Common myeloid progenitor, CD34-positive (primary cell): ENCODE data around the gene CFAP70.
"Not testable (repeated sequence)": the region's sequence is repeated elsewhere in the genome, so short reads cannot be mapped to it uniquely, and the experiment has no call there.

Source experiments
- CTCF ChIA-PET: fragments of 350-600 bp; sonication (Branson Sonifier 250); formaldehyde crosslinking; loops from one replicate; lab custom pipeline; 2021; ENCODE audit warnings: antibody characterized with exemption; lab: Charles Lee
- POLR2A ChIA-PET: fragments of 350-600 bp; sonication (Branson Sonifier 250); formaldehyde crosslinking; loops from one replicate; lab custom pipeline; 2021; ENCODE audit warnings: antibody characterized with exemption; lab: Charles Lee
- DNase-seq, 3 donors: peaks; one replicate each; pipeline versions ENCODE4 v3.0.0 to v3.0.0-alpha.2; 2013
- H3K27ac ChIP-seq, 2 experiments: 1 replicate in 1 of 2; 2 replicates in 1 of 2; pipeline ENCODE4 v1.7.0; 2013; ENCODE audit warnings: inconsistent platforms in 2 of 2, low read length in 2 of 2, mild to moderate bottlenecking in 2 of 2, low read depth in 1 of 2, moderate library complexity in 1 of 2; ENCODE audit not compliant: severe bottlenecking in 2 of 2, insufficient read depth in 1 of 2, poor library complexity in 1 of 2
- H3K27me3 ChIP-seq, 5 experiments: replicated peaks in 2 of 5; 1 replicate in 3 of 5; 2 replicates in 2 of 5; pipeline versions ENCODE4 v1.6.1 to v1.7.0; 2013; ENCODE audit warnings: low read length in 4 of 5, mild to moderate bottlenecking in 2 of 5, moderate library complexity in 2 of 5, inconsistent platforms in 1 of 5; ENCODE audit not compliant: insufficient read depth in 5 of 5, control insufficient read depth in 4 of 5
- H3K36me3 ChIP-seq, 4 experiments: 1 replicate in 2 of 4; 2 replicates in 2 of 4; pipeline versions ENCODE4 v1.6.1 to v1.7.0; 2013; ENCODE audit warnings: low read length in 3 of 4, control low read depth in 1 of 4, mild to moderate bottlenecking in 1 of 4; ENCODE audit not compliant: control insufficient read depth in 4 of 4, insufficient read depth in 4 of 4
- H3K4me1 ChIP-seq, 4 experiments: 1 replicate in 3 of 4; 2 replicates in 1 of 4; pipeline versions ENCODE4 v1.6.1 to v1.7.1; 2013; ENCODE audit warnings: low read length in 3 of 4, mild to moderate bottlenecking in 3 of 4, control low read depth in 1 of 4, inconsistent platforms in 1 of 4, moderate library complexity in 1 of 4; ENCODE audit not compliant: control insufficient read depth in 4 of 4, insufficient read depth in 4 of 4; ENCODE audit errors: control extremely low read depth in 1 of 4
- H3K4me3 ChIP-seq, 7 experiments: 1 replicate in 4 of 7; 2 replicates in 3 of 7; pipeline versions ENCODE4 v1.5.1 to v1.7.0; 2013; ENCODE audit warnings: mild to moderate bottlenecking in 7 of 7, low read length in 6 of 7, moderate library complexity in 6 of 7, inconsistent platforms in 2 of 7, low read depth in 2 of 7, control low read depth in 1 of 7; ENCODE audit not compliant: insufficient read depth in 4 of 7, control insufficient read depth in 1 of 7; ENCODE audit errors: extremely low read depth in 1 of 7
- H3K9me3 ChIP-seq, 5 experiments: 1 replicate in 4 of 5; 2 replicates in 1 of 5; pipeline versions ENCODE4 v1.6.1 to v1.7.1; 2013; ENCODE audit warnings: low read length in 4 of 5, mild to moderate bottlenecking in 2 of 5, inconsistent platforms in 1 of 5, low read depth in 1 of 5, moderate library complexity in 1 of 5; ENCODE audit not compliant: control insufficient read depth in 4 of 5, insufficient read depth in 2 of 5; ENCODE audit errors: control extremely low read depth in 1 of 5
- WGBS: methylation state at CpG from one replicate; pipeline ENCODE4 v1.1.5; 2013; ENCODE audit not compliant: insufficient coverage; 5-methylcytosine and 5-hydroxymethylcytosine counted together

The CFAP70 gene

DNA sequence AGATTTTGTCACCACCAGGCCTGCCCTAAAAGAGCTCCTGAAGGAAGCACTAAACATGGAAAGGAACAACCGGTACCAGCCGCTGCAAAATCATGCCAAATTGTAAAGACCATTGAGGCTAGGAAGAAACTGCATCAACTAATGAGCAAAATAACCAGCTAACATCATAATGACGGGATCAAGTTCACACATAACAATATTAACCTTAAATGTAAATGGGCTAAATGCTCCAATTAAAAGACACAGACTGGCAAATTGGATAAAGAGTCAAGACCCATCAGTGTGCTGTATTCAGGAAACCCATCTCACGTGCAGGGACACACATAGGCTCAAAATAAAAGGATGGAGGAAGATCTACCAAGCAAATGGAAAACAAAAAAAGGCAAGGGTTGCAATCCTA is 33.4 kb downstream of the CFAP70 start:
- H3K4me1 ChIP-seq, H3K9me3 ChIP-seq, H3K4me3 ChIP-seq, H3K27ac ChIP-seq, DNase-seq, H3K36me3 ChIP-seq, CTCF ChIA-PET, H3K27me3 ChIP-seq, POLR2A ChIA-PET: not testable (repeated sequence)
- WGBS = no CpG with 5 or more reads among the region's 4 CpGs

DNA sequence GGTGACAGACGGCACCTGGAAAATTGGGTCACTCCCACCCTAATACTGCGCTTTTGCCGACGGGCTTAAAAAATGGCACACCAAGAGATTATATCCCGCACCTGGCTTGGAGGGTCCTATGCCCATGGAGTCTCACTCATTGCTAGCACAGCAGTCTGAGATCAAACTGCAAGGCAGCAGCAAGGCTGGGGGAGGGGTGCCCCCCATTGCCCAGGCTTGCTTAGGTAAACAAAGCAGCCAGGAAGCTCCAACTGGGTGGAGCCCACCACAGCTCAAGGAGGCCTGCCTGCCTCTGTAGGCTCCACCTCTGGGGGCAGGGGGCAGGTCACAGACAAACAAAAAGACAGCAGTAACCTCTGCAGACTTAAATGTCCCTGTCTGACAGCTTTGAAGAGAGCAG is 35.1 kb downstream of the CFAP70 start:
- H3K4me3 ChIP-seq, DNase-seq, H3K36me3 ChIP-seq, H3K4me1 ChIP-seq, H3K27me3 ChIP-seq, H3K27ac ChIP-seq, POLR2A ChIA-PET: not testable (repeated sequence)
- 90% methylated on average over 5 of the region's 5 CpGs for WGBS
- CTCF ChIA-PET = interaction anchor here (1.1 kb wide), 1 partner anchor 13 kb away, joined by 3 read pairs; no protein-coding TSS in a partner anchor
- H3K9me3 ChIP-seq = peaks cover 0 to 12% (median 0%) of the 10 kb centered on the region in 5 experiments

DNA sequence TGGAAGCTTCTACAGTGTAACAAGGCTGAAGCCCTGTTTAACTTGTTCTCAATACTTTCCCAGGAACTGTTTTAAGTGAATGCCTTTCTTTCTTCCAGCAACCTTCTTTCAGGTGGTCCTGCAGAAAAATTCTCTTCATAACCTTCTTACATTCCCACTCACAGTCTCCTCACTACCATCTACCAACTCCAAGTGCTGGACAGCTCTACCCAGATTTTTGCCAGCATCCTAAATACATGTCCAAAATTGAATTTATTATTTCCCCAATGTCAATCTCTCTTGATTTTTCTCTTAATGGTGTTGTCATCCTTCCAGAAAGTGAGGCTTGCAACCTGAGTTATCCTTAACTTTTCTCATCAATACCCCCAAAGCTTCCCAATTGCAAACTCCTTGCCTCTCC is 48.2 kb downstream of the CFAP70 start:
- Histone ChIP-seq H3K27me3 (no peaks in the 10 kb centered on the region), H3K4me1 (no peaks in the 10 kb centered on the region), H3K4me3 (no peak overlapping the region), H3K36me3 (no peaks in the 10 kb centered on the region), H3K9me3 (peaks cover 2 to 19% (median 6%) of the 10 kb centered on the region in 5 experiments), H3K27ac (no peak overlapping the region)
- no peak for DNase-seq
- ChIA-PET CTCF (interaction anchor here (1.1 kb wide), 1 partner anchor 12 kb away, joined by 3 read pairs; no protein-coding TSS in a partner anchor), POLR2A (no interaction called here)

DNA sequence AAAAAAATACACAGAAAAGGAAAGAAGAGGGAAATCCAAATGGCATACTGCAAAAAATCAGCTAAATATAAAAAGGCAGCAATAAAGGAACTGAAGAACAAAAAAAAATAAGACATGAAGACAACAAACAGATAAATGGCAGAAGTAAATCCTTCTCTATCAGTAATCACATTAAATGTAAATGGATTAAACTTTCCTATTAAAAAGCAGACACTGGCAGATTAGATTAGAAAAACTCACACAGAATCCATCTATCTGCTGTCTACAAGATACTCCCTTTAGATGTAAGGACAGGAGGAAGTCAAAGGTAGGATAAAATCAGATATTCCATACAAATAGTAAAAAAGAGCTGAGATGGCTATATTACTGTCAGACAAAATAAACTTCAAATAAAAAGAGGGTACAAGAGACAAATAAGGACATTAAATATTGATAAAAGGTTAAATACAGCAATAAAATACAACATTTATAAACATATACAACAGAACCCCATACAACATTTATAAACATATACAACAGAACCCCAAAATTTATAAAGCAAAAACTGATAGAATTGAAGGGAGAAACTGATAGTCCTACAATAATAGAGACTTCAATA is 51.4 kb downstream of the CFAP70 start:
- Histone ChIP-seq H3K27me3 (no peaks in the 10 kb centered on the region), H3K4me3 (no peak overlapping the region), H3K36me3 (no peaks in the 10 kb centered on the region), H3K27ac (no peak overlapping the region), H3K4me1 (no peaks in the 10 kb centered on the region), H3K9me3 (peaks cover 3 to 19% (median 6%) of the 10 kb centered on the region in 5 experiments)
- ChIA-PET POLR2A (interaction anchor here (0.6 kb wide), 1 partner anchor 153 kb away, joined by 4 read pairs; no protein-coding TSS in a partner anchor), CTCF (no interaction called here)
- no peak for DNase-seq

DNA sequence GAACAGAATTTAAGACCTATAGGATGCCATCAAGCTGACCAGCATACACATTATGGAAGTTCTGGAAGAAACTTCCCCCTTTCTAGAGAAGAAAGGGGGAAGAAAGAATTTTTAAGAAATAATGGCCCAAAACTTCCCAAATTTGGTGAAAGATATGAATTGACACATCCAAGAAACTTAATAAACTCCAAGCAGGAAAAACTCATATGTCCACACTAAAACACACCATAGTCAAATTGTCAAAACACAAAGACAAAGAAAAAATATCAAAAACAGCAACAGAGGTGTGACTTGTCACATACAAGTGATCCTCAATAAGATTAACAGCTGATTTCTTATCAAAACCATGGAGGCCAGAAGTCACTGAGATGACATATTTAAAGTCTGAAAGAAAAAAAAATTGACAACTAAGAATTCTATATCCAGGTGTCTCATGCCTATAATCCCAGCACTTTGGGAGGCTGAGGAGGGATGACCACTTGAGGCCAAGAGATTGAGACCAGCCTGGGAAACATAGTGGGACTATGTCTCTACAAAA is 52.4 kb downstream of the CFAP70 start:
- Histone ChIP-seq H3K9me3 (peaks cover 3 to 19% (median 6%) of the 10 kb centered on the region in 5 experiments), H3K4me1 (no peaks in the 10 kb centered on the region), H3K36me3 (no peaks in the 10 kb centered on the region), H3K27me3 (no peaks in the 10 kb centered on the region), H3K4me3 (no peak overlapping the region), H3K27ac (no peak overlapping the region)
- DNase-seq = peak in 1 of 3 donors; percentile 17
- ChIA-PET CTCF (no interaction called here), POLR2A (no interaction called here)

DNA sequence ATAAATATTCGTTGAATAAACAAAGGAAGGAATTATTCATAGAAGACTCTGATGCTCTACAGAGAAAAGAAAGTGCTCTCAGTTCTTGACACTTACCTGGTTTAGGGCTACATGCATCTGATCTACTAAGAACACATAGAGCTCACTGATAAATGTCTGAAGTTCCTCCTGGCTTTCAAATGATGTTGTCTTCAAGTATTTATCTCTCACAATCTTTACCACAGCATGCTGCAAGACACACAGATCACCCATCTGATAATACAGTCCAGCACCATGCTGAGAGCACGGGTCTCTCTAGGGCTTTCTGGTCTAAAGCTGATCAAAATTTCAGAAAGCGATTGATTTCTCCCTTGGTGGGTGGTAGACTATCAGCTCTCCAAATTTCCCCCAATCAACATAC is 61.7 kb downstream of the CFAP70 start:
- 92% methylated on average over 2 of the region's 3 CpGs for WGBS
- Histone ChIP-seq H3K4me3 (no peak overlapping the region), H3K27me3 (no peaks in the 10 kb centered on the region), H3K4me1 (no peaks in the 10 kb centered on the region), H3K36me3 (no peaks in the 10 kb centered on the region), H3K27ac (no peak overlapping the region), H3K9me3 (no peaks in the 10 kb centered on the region)
- ChIA-PET POLR2A (interaction anchor here (0.7 kb wide), 1 partner anchor 18 kb away, joined by 3 read pairs; no protein-coding TSS in a partner anchor), CTCF (interaction anchor here (1.3 kb wide), 1 partner anchor 33 kb away, joined by 5 read pairs; no protein-coding TSS in a partner anchor)
- no peak for DNase-seq

DNA sequence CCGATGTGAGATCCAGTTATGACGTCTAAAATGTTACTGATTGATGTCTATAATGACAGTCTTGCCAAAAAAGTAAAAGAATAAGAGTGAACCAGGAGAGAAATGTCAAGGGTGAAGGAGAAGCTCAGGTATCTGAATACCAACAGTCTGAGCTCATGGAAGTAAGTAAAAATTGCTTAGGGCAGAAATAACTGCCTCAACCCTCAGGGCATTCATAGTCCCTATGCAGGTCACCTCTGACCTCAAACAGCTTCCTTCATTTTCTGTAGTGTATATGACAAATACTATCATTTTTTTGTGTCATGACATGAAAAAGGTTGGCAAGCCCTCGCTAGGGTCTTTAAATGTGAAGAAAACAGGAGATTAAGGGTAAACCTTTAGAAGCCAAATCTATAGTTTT is 65.2 kb downstream of the CFAP70 start:
- H3K4me3 ChIP-seq = no peak overlapping the region
- no peaks in the 10 kb centered on the region for H3K27me3 ChIP-seq
- DNase-seq = no peak
- peaks cover 0 to 2% (median 0%) of the 10 kb centered on the region in 5 experiments for H3K9me3 ChIP-seq
- H3K27ac ChIP-seq = no peak overlapping the region
- WGBS = 88% methylated on average over 2 of the region's 3 CpGs
- H3K36me3 ChIP-seq = no peaks in the 10 kb centered on the region
- POLR2A ChIA-PET = no interaction called here
- no peaks in the 10 kb centered on the region for H3K4me1 ChIP-seq
- CTCF ChIA-PET = no interaction called here
